Left colon (tissue), 2 donors: ENCODE measurements around the gene CHRNG. TPM values are rescaled to one million over a fixed set of nuclear protein-coding genes. Genes with fewer than 3 reads are reported as not detected.

ENCODE experiments used
- ATAC-seq: fragments of 200-7000 bp; cut with Tn5 transposase; one replicate; pipeline ENCODE4 v1.9.1; 2020; ENCODE audit warnings: mild to moderate bottlenecking, moderate library complexity
- DNase-seq, 2 donors: peaks; one replicate each; pipeline ENCODE4 v3.0.0-alpha.2; 2020
- intact Hi-C, 2 donors: fragments of 100-400 bp; cut with DNase I in 1 of 2; cut with micrococcal nuclease in 1 of 2; formaldehyde crosslinking; loops; one replicate each; pipeline versions ENCODE4 v1.11.2 to v1.14.0; 2022; cut with DNase I, micrococcal nuclease
- long read RNA-seq: library from polyadenylated mRNA; unstranded; transcript quantifications from one replicate; pipeline ENCODE4 v2.0.0, GENCODE V29; 2021
- total RNA-seq, 2 donors: library from RNA; stranded (reverse); fragmentation: NEBNext Ultra II Directional; extraction: Animal tissue kit (Norgen Biotek cat#: 25700); gene quantifications; one replicate each; pipeline ENCODE4 v1.2.1, GENCODE V29; 2021
- donor health status: DM: no; HTN: no; CAD: no.
- donor health status: DM: yes; HTN: yes; CAD: no.

CHRNG gene, protein sequence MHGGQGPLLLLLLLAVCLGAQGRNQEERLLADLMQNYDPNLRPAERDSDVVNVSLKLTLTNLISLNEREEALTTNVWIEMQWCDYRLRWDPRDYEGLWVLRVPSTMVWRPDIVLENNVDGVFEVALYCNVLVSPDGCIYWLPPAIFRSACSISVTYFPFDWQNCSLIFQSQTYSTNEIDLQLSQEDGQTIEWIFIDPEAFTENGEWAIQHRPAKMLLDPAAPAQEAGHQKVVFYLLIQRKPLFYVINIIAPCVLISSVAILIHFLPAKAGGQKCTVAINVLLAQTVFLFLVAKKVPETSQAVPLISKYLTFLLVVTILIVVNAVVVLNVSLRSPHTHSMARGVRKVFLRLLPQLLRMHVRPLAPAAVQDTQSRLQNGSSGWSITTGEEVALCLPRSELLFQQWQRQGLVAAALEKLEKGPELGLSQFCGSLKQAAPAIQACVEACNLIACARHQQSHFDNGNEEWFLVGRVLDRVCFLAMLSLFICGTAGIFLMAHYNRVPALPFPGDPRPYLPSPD
- total RNA-seq: not detected
- long read RNA-seq, partial matches to known transcripts: 0 of 1 reads
- long read RNA-seq, other reads (novel, unspliced or antisense): 1 of 1 reads

DNA sequence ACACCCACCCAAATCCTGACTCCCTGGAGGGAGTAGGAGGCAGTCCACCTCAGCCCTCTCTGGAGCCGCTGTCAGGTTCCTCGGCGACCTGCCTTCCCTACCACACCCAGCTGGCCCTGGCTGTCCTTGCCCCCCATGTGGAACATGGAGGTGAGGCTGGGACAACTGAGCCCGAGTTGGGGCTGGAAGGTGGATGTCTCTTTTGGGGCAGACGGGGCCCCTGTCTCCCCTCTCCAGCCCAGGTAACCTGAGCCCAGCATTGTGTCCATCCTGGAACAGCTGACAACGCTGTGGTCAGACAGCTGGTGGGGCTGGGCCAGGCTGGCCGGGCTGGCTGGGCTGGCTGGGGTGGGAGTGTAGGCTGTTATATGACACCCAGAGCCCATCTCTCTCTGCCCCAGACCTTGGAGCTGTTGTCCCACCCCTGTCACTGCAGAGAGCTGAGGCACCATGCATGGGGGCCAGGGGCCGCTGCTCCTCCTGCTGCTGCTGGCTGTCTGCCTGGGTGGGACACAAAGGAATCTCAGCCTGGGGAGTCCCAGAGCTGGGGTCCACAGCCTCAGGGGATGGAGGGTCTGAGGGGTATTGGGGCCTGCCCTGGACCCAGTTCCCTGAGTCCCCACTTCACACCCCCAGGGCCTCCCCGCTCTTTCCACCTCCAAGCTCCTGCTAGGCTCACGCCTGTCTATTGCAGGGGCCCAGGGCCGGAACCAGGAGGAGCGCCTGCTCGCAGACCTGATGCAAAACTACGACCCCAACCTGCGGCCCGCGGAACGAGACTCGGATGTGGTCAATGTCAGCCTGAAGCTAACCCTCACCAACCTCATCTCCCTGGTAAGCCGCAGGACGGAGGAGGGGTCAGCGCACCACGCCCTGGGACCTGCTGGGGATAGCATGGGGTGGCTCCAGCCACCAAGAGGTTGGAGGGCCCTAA lies at the start of gene CHRNG:
TSS of gene CHRNG (plus strand) at position 395 of the 934 bp plus-strand sequence. CDS start at position 451, 56 bp downstream.
- DNase-seq: no peak
- no peak for ATAC-seq
- intact Hi-C loops: no loop called here

DNA sequence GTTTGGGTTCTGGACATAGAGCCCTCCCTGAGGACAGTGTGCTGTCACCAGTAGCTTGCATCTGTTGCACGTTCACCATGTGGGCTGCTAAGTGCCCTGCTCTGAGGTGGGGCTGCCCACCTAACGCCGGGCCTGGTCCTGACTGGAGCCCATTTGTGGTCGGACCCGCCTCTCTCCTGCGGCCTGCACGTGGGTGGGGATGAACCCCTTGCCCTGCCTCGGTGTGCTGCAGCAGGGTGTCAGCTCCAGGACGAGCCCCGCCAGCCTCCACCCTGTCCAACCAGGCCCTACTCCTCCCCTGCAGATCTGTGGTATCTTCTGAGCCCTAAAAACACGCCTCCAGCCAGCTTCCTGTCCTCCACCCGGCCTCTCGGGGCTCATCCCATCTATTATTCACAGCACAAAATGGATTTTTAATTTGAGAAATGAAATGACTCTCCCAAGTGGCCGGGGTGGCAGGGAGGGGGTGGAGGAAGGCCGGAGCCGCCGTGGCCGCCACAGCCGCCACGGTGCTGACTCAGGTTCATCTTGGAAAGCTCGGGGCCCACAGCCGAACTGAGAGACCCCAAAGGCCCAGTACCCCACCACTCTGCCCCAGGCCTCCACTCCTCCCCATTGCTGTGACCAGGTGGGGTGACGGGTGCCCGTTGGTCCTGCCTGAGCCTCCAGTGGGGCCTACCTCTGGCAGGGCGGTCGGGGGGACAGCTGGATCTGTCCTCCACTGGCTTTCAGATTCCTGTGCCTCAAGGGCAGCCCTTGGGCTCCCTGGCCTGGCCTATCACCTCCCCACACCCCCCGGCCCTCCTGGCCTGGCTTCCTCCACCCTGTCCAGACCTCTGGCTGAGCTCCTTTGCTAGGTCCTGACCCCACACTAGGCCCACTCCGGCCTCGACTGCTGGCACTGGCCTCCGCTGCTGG lies 49.0 kb upstream of the CHRNG start:
- ATAC-seq (no peak), DNase-seq (no peak)
- intact Hi-C loops: no loop called here

GRCh38 chr2:232491139-232491780 lies 48.2 kb upstream of the CHRNG start:
- no peak for DNase-seq
- intact Hi-C loops: no loop called here
- ATAC-seq: no peak

- no peak for ATAC-seq
- intact Hi-C loops: no loop called here
- no peak for DNase-seq
Measured at GRCh38 chr2:232492236-232492848, 47.1 kb upstream of the CHRNG start.

GRCh38 chr2:232492963-232493700 lies 46.4 kb upstream of the CHRNG start:
- DNase-seq: no peak
- intact Hi-C loops: no loop called here
- ATAC-seq: no peak

GRCh38 chr2:232493701-232494474 lies 45.6 kb upstream of the CHRNG start:
- no peak for DNase-seq
- intact Hi-C loops: no loop called here

GRCh38 chr2:232494542-232494941 lies 45.0 kb upstream of the CHRNG start:
- DNase-seq: no peak
- ATAC-seq: no peak
- intact Hi-C loops: no loop called here

More at GRCh38 chr2:232493701-232494474, 45.6 kb upstream of the CHRNG start:
- no peak for ATAC-seq

GRCh38 chr2:232495292-232495691 lies 44.2 kb upstream of the CHRNG start:
- intact Hi-C loops: no loop called here
- no peak for ATAC-seq
- no peak for DNase-seq

DNA sequence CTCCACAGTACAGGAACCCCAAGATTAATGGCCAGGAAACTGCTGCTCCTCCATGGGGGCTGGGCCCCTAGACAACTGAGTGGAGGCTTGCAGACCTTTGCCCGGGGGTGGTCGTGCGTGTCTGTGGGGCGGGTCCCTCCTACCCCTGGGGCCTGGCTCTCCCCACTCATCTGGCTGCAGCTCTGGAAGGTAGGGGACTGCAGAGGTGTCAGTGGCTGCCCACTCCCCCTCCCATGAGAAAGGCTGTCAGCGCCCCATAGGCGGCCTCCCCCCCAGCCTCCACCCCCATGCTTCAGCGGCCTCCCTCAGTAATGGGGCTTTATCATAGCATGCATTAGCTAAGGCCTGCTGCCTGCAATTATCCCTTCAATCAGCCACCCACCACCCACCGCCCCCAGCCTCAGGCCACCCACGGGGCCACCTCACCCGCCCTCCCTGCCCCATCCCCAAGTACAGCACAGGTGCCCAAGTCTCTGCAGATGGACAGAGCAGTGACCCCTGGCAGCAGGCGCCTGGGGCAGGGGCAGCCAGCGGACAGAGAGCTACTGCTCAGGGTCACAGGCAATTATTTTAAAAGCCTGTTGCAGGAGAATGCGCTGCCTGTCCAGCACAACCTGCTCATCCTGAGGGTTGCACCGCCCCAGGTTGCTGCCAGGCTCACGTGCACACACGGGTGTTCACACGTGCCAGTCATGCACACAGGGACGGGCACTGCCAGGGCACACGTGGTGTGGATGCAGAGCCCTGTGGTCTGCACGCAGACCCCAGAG lies 42.8 kb upstream of the CHRNG start:
- DNase-seq (no peak), ATAC-seq (no peak)
- intact Hi-C loops: no loop called here

DNA sequence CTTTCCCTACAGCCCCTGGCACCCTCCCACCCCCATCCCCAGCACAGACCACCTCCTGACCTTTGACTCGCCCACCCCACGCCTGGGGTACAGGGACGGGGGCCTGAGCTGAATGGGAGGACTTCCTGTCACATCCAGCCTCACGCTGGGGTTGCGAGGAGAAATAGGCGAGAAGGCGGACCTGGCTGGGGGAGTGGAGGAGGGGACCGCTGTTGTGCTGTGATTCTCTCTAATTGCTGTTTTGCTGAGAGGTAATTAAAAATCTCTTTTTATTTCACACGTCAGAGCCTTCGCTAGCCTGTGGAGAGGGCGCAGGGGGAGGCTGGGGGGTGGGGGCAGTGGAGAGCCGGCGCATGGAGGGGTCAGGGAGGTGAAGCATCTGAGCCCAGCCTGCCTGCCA lies 42.1 kb upstream of the CHRNG start:
- no peak for ATAC-seq
- intact Hi-C loops: no loop called here
- DNase-seq: no peak

DNA sequence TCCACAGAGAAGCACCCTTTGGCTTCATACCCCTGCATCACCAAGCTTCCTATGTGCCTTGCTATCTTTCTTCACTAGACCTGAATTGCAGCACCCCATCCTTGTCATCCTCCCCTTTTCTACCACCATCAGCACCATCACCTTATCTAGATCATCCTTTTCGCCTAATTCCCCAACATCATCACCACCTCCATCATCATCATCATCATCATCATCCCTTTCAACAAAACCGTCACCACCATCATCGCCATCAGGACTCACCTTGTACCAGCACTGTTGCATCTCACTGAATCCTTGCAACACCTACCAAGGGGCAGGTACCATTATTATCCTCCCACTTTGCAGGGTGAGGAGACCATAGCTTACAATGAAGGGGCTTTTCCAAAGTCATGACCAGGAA lies 41.0 kb upstream of the CHRNG start:
- intact Hi-C loops: no loop called here
- DNase-seq: no peak
- no peak for ATAC-seq

DNA sequence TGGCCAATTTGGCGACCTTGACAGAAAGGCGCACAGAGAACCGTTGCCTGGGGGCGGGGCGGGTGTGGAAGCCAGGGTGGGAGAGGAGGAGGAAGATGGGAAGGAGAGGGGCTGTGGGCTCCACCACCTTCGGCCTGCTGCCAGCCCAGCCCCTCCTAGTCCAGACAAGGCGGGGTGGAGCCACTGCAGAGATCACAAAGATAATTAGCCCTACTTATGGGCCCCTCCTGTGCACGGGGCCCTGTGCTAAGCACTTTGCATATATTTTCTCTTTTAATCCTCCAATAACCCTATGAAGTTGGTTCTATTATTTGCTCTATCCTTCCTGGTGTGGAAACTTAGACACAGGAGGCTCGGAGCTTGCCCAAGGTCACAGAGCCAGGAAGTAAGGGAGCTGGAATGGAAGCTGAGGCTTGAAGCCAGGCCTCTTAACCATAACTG lies 38.1 kb upstream of the CHRNG start:
- ATAC-seq: no peak
- DNase-seq: no peak
- intact Hi-C loops: no loop called here

DNA sequence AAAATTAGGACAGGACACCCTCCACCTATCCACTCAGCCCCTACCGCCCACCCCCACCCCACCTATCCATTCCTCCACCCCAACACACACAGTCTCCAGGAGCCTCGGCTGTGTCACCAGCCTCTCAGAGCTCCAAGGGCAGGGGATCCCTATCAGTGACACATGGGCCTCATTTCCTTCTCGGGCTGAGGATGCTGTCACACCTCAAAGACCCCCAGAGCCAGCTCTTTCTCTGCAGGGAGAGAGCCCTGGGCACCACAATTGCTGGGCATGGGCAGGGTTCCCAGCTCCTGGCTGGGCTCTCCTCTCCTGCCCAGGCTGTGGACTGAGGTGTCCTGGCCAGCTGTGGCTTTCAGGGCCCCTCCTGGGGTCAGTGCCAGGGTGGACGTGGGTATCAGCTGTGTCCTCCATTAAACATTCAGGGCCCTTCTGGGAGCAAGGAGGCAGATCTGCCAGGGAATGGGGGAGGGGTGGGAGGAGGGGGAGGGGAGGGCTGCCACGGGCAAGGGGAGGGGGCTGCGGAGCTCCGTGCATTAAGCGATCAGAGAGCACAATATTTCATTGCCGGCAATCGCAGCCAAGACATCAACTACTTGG lies 37.6 kb upstream of the CHRNG start:
- ATAC-seq: no peak
- intact Hi-C loops: no loop called here
- DNase-seq: no peak

GRCh38 chr2:232502511-232502910 lies 37.0 kb upstream of the CHRNG start:
- DNase-seq: no peak

More at GRCh38 chr2:232502511-232502910, 37.0 kb upstream of the CHRNG start:
- intact Hi-C loops: no loop called here
- ATAC-seq: no peak
